NCI-H1092 (cell line): Measurements from ENCODE around the gene IL15.
"Not testable (repeated sequence)": the region's sequence is repeated elsewhere in the genome, so short reads cannot be mapped to it uniquely, and the experiment has no call there.

Experiments
- DNase-seq: peaks from one replicate; lab custom pipeline; 2025; lab: John Stamatoyannopoulos, UW

IL15 gene

DNA sequence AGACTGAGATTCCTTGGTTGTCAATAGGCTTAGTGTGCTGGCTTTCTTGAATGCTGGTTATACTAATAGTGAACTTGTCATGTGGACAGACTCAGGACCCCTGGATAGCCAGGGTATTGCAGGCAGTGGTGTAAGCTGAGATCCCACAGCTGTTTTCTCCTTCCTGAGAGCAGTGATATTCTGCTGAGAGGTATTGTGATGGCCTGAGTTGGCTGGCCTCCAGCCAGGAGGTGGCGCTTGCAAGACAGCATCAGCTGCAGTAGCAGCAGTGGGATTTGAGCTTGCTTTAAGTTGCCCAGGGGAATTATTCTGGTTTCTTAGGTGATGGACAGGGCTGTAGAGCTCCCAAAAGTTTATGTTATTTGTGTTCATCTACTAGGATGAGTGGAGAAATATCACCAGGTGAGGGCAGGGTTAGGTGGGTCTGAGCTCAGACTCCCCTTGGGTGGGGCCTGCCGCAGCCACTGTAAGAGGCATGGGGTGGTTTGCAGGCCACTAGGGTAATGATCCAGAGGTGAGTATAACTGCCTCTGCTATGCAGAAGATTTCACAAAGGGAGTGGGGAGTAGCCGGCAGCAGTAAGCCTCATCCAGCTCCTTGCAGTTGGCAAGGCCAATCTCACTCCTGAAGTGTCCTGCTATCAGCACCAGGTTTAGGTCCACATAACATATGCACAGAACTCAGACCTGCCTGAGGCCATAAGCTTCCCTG, 66.2 kb downstream of the IL15 start:
- DNase-seq, result peak; percentile 24

DNA sequence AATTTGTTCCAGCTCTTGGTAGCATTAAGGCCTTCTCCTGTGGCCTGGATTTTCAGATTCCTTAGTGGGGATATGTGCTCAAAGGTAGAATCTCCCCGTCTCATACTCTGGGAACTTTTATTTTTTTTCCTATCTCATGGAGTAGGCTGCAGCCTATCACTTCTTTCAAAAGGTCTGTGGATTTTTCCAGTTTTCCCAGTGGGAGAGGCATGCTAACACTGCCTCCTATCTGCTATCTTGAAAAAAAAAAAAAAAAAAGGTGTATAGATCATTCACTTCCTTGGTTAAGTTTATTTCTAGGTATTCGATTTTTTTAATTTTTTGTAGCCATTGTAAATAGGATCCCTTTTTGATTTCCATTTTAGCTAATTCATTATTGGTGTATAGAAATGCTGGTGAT, 67.1 kb downstream of the IL15 start:
- no peak for DNase-seq

DNA sequence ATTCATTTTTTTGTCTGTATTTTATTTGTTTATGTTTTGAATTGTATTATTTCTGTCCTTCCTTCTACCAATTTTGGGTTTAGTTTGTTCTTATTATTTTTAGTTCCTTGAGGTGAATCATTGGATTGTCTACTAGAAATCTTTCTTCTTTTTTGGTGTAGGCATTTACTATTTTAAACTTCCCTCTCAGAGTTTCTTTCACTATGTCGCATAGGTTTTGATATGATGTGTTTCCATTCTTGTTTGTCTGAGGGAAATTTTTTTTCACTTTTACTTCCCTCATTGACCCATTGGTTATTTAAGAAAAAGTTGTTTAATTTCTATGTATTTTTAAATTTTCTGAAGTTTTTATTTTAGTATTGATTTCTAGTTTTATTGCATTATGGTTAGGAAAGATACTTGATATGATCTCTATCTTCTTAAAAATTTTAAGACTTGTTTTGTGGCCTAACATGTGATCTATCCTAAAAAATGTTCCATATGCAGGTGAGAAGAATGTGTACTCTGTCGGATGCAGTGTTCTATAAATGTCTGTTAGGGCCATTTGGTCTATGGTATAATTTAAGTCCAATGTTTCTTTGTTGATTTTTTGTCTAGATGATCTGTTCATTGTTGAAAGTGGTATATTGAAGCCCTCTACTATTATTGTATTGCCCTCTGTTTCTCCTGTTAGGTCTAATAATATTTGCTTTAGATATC, 68.8 kb downstream of the IL15 start:
- no peak for DNase-seq

DNA sequence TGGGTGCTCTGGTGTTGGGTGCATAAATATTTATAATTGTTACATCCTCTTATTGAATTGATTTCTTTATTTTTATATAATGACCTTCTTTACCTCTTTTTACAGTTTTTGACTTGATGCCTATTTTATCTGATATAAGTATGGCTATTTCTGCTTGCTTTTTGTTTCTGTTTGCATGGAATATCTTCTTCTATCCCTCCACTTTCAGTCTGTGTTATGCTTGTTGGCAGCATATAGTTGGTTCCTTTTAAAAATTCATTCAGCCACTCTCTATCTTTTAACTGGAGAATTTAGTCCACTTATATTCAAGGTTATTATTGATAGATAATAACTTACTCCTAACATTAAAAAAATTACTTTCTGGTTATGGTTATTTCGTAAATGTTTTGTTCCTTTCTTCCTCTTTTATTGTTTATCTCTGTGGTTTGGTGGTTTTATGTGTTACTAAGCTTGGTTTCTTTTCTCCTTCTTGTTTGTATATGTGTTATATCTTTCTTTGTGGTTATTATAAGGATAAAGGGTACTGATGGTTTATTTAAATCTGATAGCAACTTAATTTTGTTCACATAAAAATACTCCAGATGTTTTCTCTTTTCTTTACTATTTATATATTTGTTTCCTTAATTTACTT, 69.5 kb downstream of the IL15 start:
- DNase-seq, result no peak

DNA sequence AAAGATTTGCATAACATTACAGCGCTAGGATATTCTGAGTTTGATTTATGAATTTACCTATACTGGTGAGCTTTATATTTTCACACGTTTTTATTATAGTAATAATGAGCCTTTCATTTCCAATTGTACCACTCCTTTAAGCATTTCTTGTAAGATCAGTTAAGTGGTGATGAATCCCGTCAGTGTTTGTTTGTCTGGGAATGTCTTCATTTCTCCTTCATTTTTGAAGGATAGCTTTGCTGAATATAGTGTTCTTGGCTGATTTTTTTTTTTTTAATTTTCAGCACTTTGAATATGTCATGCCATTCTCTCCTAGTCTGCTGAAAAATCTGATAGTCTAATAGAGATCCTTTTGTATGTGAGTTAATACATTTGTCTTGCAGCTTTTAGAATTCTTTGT, 70.1 kb downstream of the IL15 start:
- DNase-seq, result no peak

DNA sequence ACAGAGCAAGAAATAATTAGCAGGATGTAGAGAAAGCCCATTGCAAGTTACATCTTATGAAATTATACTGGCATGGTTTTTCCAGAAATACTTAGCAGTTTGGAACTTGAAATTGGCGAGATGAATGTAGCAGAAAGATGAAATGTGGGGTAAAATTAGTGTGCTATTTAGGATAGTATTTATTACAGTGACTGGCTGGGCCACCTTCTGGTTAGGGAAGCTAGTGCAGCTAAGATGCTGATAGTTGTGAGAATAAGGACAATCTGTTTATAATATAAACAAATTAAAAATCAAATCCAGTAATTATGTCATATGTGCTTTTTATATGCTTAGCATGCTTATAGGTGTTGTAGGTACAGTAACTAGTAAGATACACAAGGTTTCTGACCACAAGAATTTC, 74.8 kb downstream of the IL15 start:
- no peak for DNase-seq

DNA sequence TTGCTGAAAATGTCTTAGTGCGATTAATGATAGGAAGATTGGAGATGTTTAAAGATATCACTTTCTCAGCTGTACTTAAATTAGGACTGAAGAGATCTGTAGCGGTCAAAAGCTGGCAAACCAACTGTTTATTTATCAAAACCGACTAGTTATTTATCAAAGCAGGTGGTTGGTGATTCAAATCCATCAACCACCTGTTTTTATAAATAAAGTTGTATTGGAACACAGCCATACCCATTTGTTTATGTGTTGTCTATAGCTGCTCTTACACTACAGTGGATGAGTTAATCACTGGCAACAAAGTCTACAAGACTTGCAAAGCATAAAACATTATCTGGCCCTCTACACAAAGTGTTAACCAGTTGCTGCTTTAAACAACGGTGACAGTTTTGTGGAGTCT, 76.8 kb downstream of the IL15 start:
- DNase-seq, result no peak

DNA sequence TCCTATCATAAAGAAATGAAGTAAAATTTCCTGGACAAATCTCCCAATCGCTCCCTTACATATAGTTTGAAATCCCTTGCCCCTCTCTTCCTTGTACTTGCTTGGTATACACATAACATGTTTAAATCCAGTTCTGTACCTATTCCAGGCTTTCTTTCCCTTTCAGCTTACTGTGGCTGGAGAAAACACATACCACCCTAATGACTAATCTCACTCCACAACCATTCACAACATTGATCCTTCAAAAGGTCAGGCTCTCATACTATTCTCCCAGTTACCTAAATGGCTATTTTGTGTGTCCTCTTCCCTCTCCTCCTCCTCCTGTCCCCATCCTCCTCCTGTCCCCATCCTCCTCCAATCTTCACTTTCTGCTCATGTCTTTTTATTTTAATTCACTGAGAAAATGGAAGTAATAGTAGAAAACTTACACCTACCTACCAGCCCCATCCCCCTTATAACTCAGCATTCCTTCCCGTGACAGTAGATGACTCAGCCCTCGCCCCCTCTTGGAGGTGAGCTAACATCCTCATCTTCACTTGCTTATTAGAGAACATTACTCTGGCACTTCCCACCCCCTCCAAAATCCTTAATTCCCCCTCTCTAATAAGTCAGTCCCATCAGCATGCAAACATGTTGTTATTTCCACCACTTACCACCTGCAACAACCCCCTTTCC, 77.5 kb downstream of the IL15 start:
- no peak for DNase-seq

DNA sequence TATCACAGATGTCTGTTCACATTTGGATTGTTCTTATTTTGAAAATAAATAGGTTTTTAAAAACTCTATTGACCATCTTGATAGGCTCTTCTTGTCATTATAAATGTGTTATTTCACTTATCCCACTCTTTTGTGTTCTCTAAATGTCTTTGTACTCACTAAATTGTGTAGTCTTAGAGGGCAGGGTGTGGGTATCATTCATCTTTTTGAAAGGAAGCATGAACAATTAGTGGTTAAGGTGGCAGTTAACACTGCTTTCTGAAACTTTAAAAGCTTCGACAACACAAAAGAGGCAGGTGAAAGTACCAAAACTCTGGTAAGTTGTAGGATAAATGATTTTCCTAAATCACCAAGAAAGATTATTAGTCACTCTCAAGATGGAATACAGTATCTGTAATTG, 83.2 kb downstream of the IL15 start:
- DNase-seq, result no peak

DNA sequence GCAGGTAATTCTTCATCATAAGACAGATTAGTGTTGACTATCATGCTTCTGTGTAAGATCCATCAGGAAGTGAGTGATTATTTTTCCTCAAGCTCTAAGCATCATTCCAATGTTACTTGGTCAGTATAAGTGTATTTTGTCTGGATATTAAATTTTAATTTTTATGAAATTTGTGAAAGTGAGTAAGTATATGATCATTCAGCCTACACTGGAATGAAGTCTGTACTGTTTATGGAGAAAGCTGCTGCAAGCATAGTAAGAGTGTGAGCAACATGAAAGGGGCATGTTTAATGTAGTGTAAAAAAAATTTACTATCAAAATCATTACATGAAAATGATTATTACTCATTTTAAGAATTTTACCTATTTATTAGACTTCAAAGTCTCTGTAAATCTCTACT, 84.8 kb downstream of the IL15 start:
- no peak for DNase-seq

DNA sequence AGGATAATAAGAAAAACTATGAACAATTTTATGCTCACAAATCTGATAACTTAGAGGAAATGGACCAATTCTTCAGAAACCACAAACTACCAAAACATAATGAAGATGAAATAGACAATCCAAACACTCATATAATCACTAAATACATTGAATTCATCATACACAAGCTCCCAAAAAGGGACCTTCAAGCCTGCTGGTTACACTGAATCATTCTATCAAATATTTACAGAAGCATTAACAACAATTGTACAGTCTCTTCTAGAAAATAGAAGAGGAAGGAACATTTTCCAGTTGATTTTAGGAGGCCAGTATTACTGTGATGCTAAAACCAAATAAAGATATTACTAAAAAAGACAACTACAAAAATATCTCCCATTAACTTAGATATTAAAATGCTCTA, 88.3 kb downstream of the IL15 start:
- no peak for DNase-seq

DNA sequence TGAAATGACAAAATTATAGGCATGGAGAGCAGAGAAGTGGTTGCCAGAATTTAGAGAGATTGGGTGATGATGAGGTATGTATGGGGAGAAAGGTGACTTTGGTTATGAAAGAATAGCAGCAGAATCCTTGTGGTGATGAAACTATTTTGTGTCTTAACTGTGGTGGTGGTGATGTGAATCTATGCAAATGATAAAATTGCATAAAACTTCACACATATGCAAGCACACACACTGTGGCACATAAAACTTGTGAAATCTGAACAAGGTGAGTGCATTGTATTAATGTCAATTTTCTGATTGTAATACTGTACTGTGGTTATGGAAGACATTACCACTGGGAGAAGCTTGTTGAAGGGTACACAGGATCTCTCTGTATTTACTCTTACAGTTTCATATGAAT, 91.0 kb downstream of the IL15 start:
- DNase-seq, result no peak

DNA sequence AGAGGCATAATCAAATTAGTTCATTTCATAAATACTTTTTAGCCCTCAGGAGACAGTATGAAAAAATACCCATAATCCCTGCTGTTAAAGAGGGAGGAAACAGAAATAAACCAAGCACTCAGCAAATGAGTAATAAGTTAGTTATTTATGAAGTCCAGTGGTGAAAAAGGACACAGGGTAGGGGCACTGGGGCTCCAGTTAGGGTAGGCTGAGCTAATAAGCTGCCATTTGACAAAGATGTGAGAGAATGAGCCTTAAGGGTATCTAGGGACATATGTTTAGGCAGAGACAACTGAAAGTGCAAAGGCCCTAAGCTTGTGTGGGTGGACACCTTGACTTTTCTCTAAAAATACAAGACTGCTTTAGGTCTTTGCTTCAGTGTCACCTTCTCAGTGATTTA, 94.4 kb downstream of the IL15 start:
- DNase-seq, result no peak

DNA sequence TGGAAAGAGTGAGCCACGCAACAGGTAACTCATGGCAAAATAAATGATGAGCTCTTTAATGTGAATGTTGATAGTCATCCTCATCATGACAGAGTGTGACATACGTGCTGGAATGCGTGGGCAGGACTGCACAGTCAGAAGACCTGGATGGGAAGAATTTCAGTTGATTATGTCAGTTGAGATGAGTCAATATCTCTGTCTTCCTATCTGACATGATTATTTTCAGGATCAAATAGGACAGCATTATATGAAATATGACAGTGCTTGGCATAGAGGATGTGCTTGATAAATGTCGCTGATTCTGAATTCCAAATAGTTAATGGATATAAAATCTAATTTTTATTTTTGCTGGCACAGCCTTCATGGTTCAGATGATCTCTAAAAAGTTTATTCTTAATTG, 95.1 kb downstream of the IL15 start:
- no peak for DNase-seq

DNA sequence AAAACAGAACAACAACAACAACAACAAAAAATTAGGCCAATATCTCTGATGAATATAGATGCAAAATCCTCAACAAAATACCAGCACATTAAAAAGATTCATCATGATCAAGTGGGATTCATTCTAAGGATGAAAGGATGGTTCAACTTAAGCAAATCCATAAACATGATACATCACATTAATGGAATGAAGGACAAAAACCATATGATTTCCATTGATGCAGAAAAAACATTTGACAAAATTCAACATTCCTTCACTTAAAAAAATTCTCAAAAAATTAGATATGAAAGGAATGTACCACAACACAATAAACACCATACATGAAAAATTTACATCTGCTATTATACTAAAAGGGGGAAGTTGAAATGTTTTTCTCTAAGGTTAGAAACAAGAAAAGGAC, 103.3 kb downstream of the IL15 start:
- DNase-seq, result no peak

DNA sequence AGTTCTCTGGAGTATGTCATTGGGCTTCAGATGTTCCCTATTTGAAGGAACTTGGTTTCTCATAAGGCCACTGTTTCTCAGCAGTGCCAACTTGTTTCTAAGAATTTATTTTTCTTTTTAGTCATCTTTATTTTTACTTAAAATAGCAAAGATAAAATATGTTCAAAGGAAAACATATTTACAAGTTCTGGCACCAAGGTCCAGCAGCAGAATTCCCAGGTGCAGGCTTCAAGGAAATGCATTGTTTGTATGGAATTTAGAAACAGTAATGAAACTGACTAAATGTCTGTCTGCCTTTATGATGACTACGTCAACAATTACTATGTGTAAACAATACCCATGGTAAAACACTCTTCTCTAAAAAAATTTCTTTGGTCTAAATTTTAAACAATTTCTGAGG, 109.6 kb downstream of the IL15 start:
- no peak for DNase-seq

DNA sequence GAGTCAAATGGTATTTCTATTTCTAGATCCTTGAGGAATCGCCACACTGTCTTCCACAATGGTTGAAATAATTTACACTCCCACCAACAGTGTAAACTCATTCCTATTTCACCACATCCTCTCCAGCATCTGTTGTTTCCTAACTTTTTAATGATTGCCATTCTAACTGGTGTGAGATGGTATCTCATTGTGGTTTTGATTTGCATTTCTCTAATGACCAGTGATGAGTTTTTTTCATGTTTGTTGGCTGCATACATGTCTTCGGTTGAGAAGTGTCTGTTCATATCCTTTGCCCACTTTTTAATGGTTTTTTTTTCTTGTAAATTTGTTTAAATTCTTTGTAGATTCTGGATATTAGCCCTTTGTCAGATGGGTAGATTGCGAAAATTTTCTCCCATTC, 115.4 kb downstream of the IL15 start:
- not testable (repeated sequence) for DNase-seq

DNA sequence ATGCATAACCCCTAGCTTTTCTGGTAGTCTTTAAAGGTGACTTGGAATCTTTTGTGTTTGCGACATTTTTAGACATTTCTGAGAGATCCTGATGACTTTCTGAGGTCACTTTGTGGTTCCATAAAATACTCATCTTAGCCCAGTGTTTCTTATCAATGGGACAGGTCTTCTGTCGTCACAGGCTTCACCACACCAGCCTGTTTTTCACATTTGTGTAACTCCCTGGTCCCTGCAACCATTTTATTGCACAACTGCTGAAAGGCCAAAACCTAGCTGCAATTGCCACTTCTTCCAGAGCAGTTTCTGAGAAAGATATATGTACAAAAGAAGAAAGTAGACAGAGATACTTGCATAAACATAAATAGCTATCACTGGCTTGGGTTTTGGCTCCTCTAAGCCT, 120.9 kb downstream of the IL15 start:
- no peak for DNase-seq

DNA sequence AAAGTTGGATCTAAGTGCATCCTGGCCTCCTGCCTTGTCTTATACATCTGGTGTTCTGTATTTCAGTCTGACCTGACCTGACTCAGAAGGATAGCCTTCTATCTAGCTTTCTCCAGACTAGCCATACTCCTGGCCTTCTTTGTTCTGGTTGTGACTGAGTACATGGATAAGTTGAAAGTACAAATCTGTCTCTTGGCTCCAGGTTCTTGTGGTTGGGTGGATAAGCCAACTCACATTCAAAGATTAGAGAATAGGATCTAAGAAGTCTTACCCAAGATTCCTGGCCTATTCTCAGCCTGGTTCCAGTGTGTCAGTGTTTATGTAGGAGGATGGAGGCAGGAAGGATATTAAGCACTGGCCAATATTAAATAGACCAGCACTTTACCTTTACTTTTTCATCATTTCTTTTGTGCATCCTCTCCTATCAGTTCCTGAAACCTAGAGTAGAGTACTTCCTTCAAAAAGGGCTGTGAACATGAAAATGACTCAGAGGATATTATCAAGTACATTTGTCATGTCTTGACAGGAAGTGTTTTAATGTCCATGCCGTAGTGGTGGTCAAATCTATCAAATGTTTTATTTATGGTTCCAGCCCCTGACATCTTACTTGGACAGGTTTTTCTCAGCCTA, 123.5 kb downstream of the IL15 start:
- no peak for DNase-seq

DNA sequence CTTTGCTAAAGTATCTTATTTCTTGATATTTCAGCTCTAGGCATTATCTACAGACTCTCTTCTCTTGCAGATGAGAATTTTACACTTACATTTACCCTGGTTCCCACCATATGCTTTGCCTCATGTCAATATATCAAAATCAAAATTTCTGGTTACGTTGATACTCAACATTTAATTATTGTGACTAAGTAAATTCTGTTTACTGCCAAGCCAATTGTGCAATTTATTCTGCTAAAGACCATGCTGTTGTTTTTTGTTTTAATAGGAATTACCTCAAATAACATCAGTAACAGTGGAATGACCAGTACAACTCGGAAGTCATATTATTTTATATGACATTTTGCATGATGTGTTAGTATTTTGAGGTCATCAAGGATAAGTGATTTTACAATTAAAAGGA, 125.5 kb downstream of the IL15 start:
- DNase-seq, result no peak

DNA sequence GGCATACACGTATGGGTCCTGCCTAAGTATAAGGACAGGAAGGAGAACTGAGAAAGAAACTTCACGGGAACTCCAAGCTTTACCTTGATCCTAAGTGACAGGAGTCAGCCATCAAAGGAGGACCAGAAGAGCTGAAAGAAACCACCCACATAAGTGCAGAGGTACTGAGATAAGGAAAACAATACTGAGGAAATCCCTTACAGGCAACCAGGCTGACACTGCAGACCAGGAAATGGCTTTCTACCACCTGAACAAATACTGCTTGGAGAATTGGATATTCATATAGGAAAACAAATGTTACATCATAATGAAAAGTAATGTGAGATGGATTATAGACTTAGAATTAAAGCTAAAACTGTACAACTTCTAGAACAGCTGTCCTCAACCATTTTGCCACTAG, 127.0 kb downstream of the IL15 start:
- no peak for DNase-seq

DNA sequence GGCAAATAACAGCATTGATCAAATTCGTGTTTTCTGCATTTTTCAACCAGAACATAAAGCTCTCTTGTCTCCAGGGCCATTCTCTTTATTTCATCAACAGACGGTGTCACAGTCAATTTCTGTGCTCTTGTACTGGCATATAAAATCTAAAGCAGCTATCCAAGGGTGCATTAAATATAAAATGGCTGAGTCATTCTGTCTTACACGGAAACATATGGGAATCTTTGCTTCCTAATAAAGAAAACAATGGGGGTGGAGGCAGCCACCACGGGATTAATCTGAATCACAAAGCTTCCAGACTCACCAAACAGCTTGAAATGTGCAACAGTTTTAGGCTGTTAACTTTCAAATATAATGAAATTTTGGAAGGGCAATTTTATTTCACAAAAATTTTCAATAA, 132.6 kb downstream of the IL15 start:
- DNase-seq, result no peak
